BLaER1 treated with 17β-estradiol and CSF1 and Interleukin-3, amounts not matched to agents 10 nM and 100 nM (cell line): ENCODE measurements around the gene MLF2.
"Not testable (repeated sequence)": the region's sequence is repeated elsewhere in the genome, so short reads cannot be mapped to it uniquely, and the experiment has no call there.

Source experiments
- H3K27ac ChIP-seq, 11 experiments: shearing (Covaris generic); formaldehyde crosslinking; 2 replicates each; pipeline ENCODE4 v1.8.1; 2022
- H3K27me3 ChIP-seq, 11 experiments: shearing (Covaris generic); formaldehyde crosslinking; 2 replicates each; pipeline ENCODE4 v1.8.1; 2022
- H3K36me3 ChIP-seq, 11 experiments: shearing (Covaris generic); formaldehyde crosslinking; 2 replicates each; pipeline ENCODE4 v1.8.1; 2022
- H3K4me1 ChIP-seq, 10 experiments: shearing (Covaris generic); formaldehyde crosslinking; 2 replicates each; pipeline ENCODE4 v1.8.1; 2022
- H3K4me2 ChIP-seq, 11 experiments: shearing (Covaris generic); formaldehyde crosslinking; 2 replicates each; pipeline ENCODE4 v1.8.1; 2022
- H3K4me3 ChIP-seq, 10 experiments: shearing (Covaris generic); formaldehyde crosslinking; 2 replicates each; pipeline ENCODE4 v1.8.1; 2022
- H3K9ac ChIP-seq, 11 experiments: shearing (Covaris generic); formaldehyde crosslinking; 2 replicates each; pipeline ENCODE4 v1.8.1; 2022
- H3K9me3 ChIP-seq, 11 experiments: shearing (Covaris generic); formaldehyde crosslinking; replicated peaks in 1 of 11; 2 replicates each; pipeline ENCODE4 v1.8.1; 2022
- H4K20me1 ChIP-seq, 11 experiments: shearing (Covaris generic); formaldehyde crosslinking; 2 replicates each; pipeline ENCODE4 v1.8.1; 2022
- Cebpa-rat ChIP-seq, 11 experiments: shearing (Covaris generic); IDR thresholded peaks; 2 replicates each; pipeline ENCODE4 v1.8.1; 2022

The MLF2 gene

DNA sequence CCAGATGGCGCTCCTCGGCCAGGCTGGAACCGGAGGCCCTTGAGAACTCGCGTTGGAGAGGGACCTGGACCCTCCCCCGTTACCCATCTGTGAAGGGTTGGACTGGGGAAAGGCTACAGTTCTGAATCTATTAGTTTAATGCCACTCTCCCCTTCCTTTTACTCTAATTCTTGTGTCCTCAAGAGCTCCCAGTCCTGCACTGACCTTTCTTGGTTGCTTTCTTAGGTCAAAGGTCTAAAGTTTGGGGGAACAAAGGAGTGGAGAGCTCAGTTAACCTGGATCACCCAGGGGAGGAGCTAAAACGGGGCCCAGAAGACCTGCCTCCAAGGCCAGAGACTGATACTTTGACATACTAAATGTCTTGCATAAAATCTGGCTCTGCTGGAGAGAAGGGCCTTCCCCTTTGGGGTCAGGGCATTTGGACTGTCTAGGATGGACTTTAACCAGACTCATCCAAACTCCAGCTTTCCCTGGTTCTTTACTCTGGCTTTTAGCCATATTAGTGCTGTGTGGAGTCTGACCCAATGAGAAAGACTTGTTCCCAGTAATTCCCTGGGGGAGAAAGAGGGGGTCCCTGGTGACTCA, 923 bp upstream of the MLF2 start:
- Histone ChIP-seq H3K9ac (peak overlapping the region; percentile 39 to 97 (median 94)), H3K4me2 (peak overlapping the region; percentile 81 to 99 (median 95)), H3K4me3 (peak overlapping the region in 8 of 10 experiments; percentile 87 to 93 (median 90); a peak in 12 of 20 replicates), H3K4me1 (peaks cover 38 to 59% (median 48%) of the 10 kb centered on the region in 10 experiments), H3K36me3 (peaks cover 30 to 32% (median 31%) of the 10 kb centered on the region in 11 experiments), H4K20me1 (peaks cover 0 to 36% (median 11%) of the 10 kb centered on the region in 11 experiments; a peak in 12 of 22 replicates), H3K27me3 (no peaks in the 10 kb centered on the region; a peak in 1 of 22 replicates), H3K9me3 (no peaks in the 10 kb centered on the region), H3K27ac (peak overlapping the region in 9 of 11 experiments; percentile 5 to 97 (median 91); a peak in 12 of 22 replicates)
- no peak for TF ChIP-seq Cebpa-rat (IDR thresholded peaks at IDR 0.05)

DNA sequence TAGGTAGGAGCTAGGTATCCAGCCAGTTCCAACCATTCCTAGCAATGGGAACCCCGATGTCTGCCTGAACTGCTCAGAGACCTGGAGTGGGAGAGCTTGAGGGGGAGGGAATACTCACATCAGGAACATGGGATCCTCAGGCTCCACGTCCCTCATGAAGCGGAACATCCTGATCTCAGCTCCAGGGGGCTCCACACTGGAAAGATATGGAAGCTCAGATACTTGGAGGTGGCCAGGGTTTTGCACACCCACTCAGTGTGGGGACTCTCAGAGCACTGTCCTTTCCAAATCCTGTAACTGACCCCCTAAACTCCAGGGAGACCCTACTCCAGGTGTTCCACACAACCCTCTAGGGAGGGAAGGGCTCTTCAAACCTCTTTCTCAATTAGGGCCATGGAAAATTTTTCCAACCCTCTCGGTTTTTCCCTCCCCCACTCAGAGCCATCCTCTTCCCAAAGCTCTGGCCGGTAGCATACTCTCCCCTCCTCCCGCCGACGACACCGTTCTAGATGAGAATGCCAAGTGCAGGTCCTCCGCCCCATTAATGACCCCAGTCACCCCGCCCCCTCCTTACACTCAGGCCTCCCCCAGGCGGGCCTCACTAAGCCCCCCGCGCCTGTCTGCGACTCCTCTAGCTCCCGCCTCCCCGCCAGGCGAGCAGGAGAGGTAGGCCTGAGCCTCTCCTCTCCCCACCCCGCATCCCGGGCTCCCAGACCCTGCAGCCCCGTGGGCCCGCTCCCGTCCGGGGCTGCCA, 597 bp downstream of the MLF2 start:
- Histone ChIP-seq H3K27me3 (no peaks in the 10 kb centered on the region; a peak in 1 of 22 replicates), H3K4me2 (peak overlapping the region; percentile 84 to 99 (median 95)), H3K36me3 (peaks cover 45 to 48% (median 46%) of the 10 kb centered on the region in 11 experiments), H3K9me3 (no peaks in the 10 kb centered on the region), H3K27ac (peak overlapping the region; percentile 84 to 97 (median 92)), H4K20me1 (peaks cover 0 to 36% (median 11%) of the 10 kb centered on the region in 11 experiments; a peak in 12 of 22 replicates), H3K4me3 (peak overlapping the region; percentile 82 to 93 (median 88)), H3K4me1 (peaks cover 31 to 57% (median 41%) of the 10 kb centered on the region in 10 experiments), H3K9ac (peak overlapping the region; percentile 92 to 97 (median 94))
- TF ChIP-seq Cebpa-rat (IDR thresholded peaks at IDR 0.05): no peak

DNA sequence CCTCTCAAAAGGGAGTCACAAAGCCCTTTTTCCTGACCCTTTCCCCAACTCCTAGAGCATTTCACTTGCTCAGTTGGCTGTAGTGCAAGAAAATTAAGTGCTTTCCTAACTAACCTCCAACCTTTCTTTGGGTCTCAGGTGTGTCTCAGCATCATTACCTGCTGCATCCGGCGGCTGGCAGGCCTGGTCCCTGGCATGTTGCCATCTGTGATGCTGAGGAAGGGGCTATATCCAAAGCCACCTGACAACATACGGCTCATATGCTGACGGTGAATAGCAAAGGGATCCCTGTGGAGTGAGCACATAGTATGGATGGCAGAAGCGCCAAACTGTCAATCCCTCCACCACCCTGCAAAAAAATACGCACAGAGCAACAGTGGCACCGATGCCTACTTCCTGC, 1.2 kb downstream of the MLF2 start:
- H3K9ac ChIP-seq: peak overlapping the region; percentile 92 to 97 (median 94)

DNA sequence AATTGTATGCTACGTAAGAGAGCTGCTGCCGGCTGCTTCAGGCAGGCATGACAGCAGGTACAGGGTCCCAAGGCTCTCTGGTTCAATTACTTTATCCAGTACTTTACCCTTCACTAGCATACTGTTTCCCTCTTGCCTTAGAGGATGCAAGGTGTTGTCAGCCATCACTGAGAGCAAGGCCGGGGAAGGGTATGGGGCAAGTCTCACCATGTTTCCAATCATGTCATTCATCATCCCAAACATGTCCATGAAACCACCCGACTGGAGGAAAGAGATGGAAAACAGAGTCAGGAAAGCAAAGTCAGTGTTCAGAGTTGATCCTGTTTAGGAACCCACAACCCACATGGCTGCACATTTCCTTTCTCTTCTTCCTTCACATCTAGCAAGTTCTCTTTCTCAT, 2.4 kb downstream of the MLF2 start:
- peak overlapping the region in 4 of 11 experiments; percentile 0 to 96 (median 16); a peak in 5 of 22 replicates for H3K9ac ChIP-seq
- H3K4me2 ChIP-seq: peak overlapping the region in 5 of 11 experiments; percentile 94 to 99 (median 96); a peak in 7 of 22 replicates
- TF ChIP-seq Cebpa-rat (IDR thresholded peaks at IDR 0.05): no peak
- H3K4me1 ChIP-seq: peaks cover 35 to 62% (median 47%) of the 10 kb centered on the region in 10 experiments
- peaks cover 0 to 36% (median 11%) of the 10 kb centered on the region in 11 experiments; a peak in 12 of 22 replicates for H4K20me1 ChIP-seq
- no peak overlapping the region for H3K4me3 ChIP-seq
- peaks cover 53 to 61% (median 59%) of the 10 kb centered on the region in 11 experiments for H3K36me3 ChIP-seq
- H3K27me3 ChIP-seq: no peaks in the 10 kb centered on the region
- H3K9me3 ChIP-seq: no peaks in the 10 kb centered on the region
- no peak overlapping the region for H3K27ac ChIP-seq

More for the DNA sequence above, 1.2 kb downstream of the MLF2 start:
- peak overlapping the region in 1 of 11 experiments; percentile 94; a peak in 1 of 22 replicates for H3K27ac ChIP-seq
- H3K36me3 ChIP-seq: peaks cover 51 to 53% (median 52%) of the 10 kb centered on the region in 11 experiments
- no peaks in the 10 kb centered on the region; a peak in 1 of 22 replicates for H3K27me3 ChIP-seq
- H3K4me3 ChIP-seq: peak overlapping the region; percentile 82 to 93 (median 88)
- no peak for TF ChIP-seq Cebpa-rat (IDR thresholded peaks at IDR 0.05)
- H3K4me2 ChIP-seq: peak overlapping the region; percentile 84 to 99 (median 95)
- no peaks in the 10 kb centered on the region for H3K9me3 ChIP-seq
- H3K4me1 ChIP-seq: peaks cover 25 to 53% (median 37%) of the 10 kb centered on the region in 10 experiments
- H4K20me1 ChIP-seq: peaks cover 0 to 36% (median 11%) of the 10 kb centered on the region in 11 experiments; a peak in 12 of 22 replicates

DNA sequence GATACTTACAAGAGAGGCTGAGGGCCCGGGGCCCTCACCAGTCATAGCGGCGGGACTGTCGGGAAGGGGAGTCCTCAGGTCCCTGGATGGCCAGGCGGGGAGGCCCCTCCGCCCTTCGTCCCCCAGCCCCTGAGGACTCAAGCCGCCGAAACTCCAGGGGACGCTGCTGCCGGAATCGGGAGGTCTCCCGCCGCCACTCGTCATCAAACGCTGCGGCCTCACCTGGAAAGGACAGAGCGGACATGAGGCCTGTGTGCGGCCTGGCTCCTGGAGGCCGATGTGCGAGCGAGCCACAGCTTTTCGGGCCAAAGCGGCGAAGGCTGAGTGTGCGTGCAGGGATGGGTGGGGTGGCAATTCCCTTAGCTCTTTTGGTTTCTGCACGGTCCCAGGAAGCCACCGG, 4.2 kb downstream of the MLF2 start:
- no peak overlapping the region for H3K4me2 ChIP-seq
- peaks cover 53 to 61% (median 59%) of the 10 kb centered on the region in 11 experiments for H3K36me3 ChIP-seq
- H3K27me3 ChIP-seq: no peaks in the 10 kb centered on the region
- H4K20me1 ChIP-seq: peaks cover 0 to 36% (median 11%) of the 10 kb centered on the region in 11 experiments; a peak in 12 of 22 replicates
- H3K9ac ChIP-seq: no peak overlapping the region
- no peak for TF ChIP-seq Cebpa-rat (IDR thresholded peaks at IDR 0.05)
- H3K27ac ChIP-seq: no peak overlapping the region
- no peak overlapping the region for H3K4me3 ChIP-seq
- no peaks in the 10 kb centered on the region for H3K9me3 ChIP-seq
- H3K4me1 ChIP-seq: peaks cover 32 to 61% (median 47%) of the 10 kb centered on the region in 10 experiments

DNA sequence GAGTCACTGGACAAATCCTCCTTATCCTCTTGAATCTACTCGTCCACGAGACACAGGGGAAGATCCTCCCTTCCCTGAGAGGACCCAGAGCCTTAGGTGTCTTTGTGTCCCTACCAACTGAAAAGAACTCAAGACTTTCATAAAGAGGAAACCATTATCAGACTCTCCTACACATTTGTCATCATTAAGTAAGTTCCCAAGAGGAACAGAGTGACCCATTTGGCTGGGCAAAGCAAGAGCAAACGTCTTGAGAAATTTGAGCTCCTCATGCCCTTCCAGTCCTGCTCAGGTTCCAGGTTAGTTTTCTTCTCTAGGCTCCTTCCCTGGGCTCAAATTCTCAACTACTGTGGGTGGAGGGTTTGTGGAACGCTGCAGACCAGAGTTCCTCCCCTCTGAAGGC, 5.7 kb downstream of the MLF2 start:
- peaks cover 29 to 57% (median 44%) of the 10 kb centered on the region in 10 experiments for H3K4me1 ChIP-seq
- no peak overlapping the region; a peak in 1 of 22 replicates for H3K9ac ChIP-seq
- H4K20me1 ChIP-seq: peaks cover 0 to 31% (median 9%) of the 10 kb centered on the region in 11 experiments; a peak in 12 of 22 replicates
- peak overlapping the region in 1 of 11 experiments; percentile 3; a peak in 1 of 22 replicates for H3K4me2 ChIP-seq
- H3K4me3 ChIP-seq: no peak overlapping the region
- H3K36me3 ChIP-seq: peaks cover 53 to 61% (median 59%) of the 10 kb centered on the region in 11 experiments
- no peaks in the 10 kb centered on the region for H3K9me3 ChIP-seq
- H3K27ac ChIP-seq: peak overlapping the region in 6 of 11 experiments; percentile 37 to 84 (median 80); a peak in 7 of 22 replicates
- no peak for TF ChIP-seq Cebpa-rat (IDR thresholded peaks at IDR 0.05)
- H3K27me3 ChIP-seq: no peaks in the 10 kb centered on the region

DNA sequence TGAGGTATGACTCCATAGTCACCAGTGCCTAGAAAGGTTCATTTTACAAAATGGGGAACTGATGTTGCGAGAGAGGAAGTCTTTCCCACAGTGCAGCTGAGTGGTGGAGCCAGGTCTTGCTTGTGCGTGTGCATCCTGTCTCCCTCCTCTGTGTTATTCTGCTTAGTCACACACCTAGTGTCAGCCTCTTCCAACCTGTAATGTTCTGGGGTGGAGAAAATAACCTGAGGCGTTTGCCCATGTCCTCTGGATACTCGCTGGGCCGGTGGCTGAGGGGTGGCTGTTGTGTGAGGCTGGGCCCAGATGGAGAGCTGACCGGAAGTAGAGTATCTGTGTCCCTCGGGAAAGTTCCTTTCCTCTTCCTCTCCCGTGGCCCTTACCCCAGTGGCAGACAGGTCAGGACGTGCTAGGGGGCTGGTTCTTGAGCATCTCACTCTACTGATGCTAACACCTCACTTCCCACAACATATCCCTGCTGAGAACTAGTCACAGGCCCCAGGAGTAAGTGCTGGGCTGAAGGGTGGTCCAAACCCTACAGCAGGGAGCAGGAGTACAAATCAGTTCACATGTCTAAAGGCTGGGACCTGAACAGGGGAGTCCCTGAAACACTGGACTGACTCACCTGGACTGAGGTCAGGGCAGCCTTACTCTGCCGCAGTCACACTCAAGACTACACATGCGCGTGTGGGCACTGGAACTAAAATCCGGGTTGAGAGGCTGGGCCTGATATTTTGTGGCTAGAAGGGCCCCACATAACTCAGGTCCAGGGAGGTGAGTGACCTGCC, 7.0 kb downstream of the MLF2 start:
- Histone ChIP-seq H3K9ac (peak overlapping the region in 10 of 11 experiments; percentile 31 to 65 (median 53); a peak in 17 of 22 replicates), H4K20me1 (peaks cover 0 to 18% (median 0%) of the 10 kb centered on the region in 11 experiments; a peak in 4 of 22 replicates), H3K4me3 (no peak overlapping the region), H3K36me3 (peaks cover 42 to 50% (median 48%) of the 10 kb centered on the region in 11 experiments), H3K9me3 (no peaks in the 10 kb centered on the region), H3K27me3 (no peaks in the 10 kb centered on the region), H3K4me2 (peak overlapping the region; percentile 67 to 86 (median 81)), H3K4me1 (peaks cover 17 to 44% (median 31%) of the 10 kb centered on the region in 10 experiments), H3K27ac (peak overlapping the region; percentile 54 to 84 (median 74); a peak in 21 of 22 replicates)
- peak in 1 of 11 experiments; percentile 19; a peak in 2 of 22 replicates for TF ChIP-seq Cebpa-rat (IDR thresholded peaks at IDR 0.05)

DNA sequence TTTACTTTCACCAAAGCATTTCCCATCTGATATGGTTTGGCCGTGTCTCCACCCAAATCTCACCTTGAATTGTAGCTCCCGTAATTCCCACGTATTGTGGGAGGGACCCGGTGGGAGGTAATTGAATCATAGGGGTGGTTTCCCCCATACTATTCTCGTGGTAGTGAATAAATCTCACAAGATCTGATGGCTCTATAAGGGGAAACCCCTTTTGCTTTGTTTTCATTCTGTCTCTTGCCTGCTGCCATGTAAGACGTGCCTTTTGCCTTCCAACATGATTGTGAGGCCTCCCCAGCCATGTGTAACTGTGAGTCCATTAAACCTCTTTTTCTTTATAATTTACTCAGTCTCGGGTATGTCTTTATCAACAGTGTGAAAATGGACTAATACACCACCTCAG, 9.6 kb downstream of the MLF2 start:
- H3K36me3 ChIP-seq: peaks cover 16 to 24% (median 22%) of the 10 kb centered on the region in 11 experiments
- H3K4me3 ChIP-seq: not testable (repeated sequence)

More for the DNA sequence above, 9.6 kb downstream of the MLF2 start:
- not testable (repeated sequence) for H3K27me3 ChIP-seq, H4K20me1 ChIP-seq, H3K9ac ChIP-seq, H3K4me2 ChIP-seq, H3K27ac ChIP-seq, H3K9me3 ChIP-seq
- H3K4me1 ChIP-seq: peaks cover 16 to 34% (median 25%) of the 10 kb centered on the region in 10 experiments
